Gastroesophageal sphincter (tissue), 3 donors: ENCODE results near the gene PLPP1.

ENCODE experiments used
- EP300 ChIP-seq: sonication (generic); formaldehyde crosslinking; IDR thresholded peaks from one replicate; pipeline ENCODE4 v1.6.1; 2017; ENCODE audit warnings: antibody characterized with exemption, mild to moderate bottlenecking
- POLR2A ChIP-seq, 2 donors: fragments of 450-650 bp; IDR thresholded peaks; one replicate each; pipeline ENCODE4 v1.6.1; 2017; ENCODE audit warnings: antibody characterized with exemption in 2 of 2, mild to moderate bottlenecking in 2 of 2, moderate library complexity in 1 of 2
- POLR2AphosphoS5 ChIP-seq: sonication (generic); formaldehyde crosslinking; IDR thresholded peaks from one replicate; pipeline ENCODE4 v1.6.1; 2017; ENCODE audit warnings: antibody characterized with exemption
- TF ChIP-seq, protein P1 (sequence below), 4 experiments: fragments of 200-600 bp in 2 of 4; fragments of 450-650 bp in 2 of 4; sonication (generic) in 1 of 4; IDR thresholded peaks; one replicate each; pipeline ENCODE4 v1.5.1; 2017 to 2019; ENCODE audit warnings: antibody characterized with exemption in 4 of 4, mild to moderate bottlenecking in 2 of 4, moderate library complexity in 2 of 4

DNA sequence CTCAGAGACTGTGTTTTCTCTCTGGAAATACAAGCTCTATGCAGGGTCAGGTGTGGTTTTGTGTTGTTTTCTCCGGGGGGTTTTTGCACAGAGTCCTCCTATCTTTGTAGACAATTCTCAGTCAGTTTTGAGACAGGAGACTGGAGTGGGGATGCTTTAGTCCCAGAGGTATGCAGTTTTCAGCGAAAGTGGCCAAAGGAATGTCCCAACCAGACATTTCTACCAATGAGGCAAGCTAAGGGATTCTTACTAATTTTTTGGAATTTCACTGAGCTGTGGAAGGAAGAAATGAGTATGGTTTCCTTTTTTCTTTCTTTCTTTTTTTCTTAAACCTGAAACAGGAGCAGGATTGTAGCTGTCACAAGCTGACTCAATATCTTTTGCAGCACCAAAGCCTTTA is 35.3 kb upstream of the PLPP1 start:
- TF ChIP-seq POLR2A (IDR thresholded peaks at IDR 0.05), result no peak
- TF ChIP-seq, protein P1, sequence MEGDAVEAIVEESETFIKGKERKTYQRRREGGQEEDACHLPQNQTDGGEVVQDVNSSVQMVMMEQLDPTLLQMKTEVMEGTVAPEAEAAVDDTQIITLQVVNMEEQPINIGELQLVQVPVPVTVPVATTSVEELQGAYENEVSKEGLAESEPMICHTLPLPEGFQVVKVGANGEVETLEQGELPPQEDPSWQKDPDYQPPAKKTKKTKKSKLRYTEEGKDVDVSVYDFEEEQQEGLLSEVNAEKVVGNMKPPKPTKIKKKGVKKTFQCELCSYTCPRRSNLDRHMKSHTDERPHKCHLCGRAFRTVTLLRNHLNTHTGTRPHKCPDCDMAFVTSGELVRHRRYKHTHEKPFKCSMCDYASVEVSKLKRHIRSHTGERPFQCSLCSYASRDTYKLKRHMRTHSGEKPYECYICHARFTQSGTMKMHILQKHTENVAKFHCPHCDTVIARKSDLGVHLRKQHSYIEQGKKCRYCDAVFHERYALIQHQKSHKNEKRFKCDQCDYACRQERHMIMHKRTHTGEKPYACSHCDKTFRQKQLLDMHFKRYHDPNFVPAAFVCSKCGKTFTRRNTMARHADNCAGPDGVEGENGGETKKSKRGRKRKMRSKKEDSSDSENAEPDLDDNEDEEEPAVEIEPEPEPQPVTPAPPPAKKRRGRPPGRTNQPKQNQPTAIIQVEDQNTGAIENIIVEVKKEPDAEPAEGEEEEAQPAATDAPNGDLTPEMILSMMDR (IDR thresholded peaks at IDR 0.05), result no peak
- TF ChIP-seq POLR2AphosphoS5, result no peak
- no peak for TF ChIP-seq EP300
